Dermis microvascular lymphatic vessel endothelial cell (primary cell): ENCODE results near the gene TPPP3. TPM values are rescaled to one million over a fixed set of nuclear protein-coding genes. Genes with fewer than 3 reads are reported as not detected.

Experiments
- DNase-seq, 2 donors: peaks; one replicate each; pipeline versions ENCODE4 v3.0.0 to v3.0.0-alpha.2; 2010; ENCODE audit warnings: low read depth in 2 of 2
- total RNA-seq: library from RNA; depleted of rRNA; stranded (reverse); fragments of >200 nt; gene quantifications from 2 replicates; pipeline ENCODE4 v1.2.1, GENCODE V29; 2014

TPPP3 gene
- under 0.01 TPM in 2 replicates for total RNA-seq

DNA sequence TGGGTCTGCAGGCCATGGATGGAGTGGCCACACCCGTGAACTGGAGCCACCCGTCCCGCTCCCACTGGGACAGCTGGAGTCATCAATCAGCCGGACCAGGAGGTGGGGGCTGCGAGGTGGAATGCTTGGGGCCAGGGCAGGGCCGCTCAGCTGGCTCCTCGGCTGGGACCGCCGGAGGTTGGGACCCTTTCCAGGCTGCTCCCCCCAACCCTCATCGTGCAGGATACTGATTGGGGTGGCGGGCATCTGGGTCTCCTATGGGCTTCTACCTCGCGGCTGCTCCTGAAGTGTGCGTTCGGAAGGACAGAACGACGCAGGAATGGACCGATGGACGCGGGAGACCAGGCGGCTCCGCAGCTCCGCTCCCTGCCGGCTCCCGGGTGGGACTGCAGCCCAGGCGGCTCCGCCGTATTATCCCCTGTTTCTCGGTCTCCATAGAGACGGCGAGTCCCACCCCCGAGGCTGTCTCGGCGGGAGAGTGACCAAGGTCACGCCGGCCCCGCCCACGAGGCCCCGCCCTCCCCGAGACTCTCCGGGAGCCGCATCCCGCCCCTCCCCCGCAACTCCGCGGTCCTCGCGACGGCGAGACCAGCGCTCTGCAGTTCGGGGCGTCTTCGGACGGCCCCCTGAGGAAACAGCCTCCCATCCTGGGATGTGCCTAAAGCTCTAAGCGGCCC is at the start of gene TPPP3:
TPPP3 (minus strand) TSS at position 388 of the 677 bp plus-strand sequence. CDS start 2,387 bp downstream, outside the sequence.
- DNase-seq = peak; percentile 51 to 85

DNA sequence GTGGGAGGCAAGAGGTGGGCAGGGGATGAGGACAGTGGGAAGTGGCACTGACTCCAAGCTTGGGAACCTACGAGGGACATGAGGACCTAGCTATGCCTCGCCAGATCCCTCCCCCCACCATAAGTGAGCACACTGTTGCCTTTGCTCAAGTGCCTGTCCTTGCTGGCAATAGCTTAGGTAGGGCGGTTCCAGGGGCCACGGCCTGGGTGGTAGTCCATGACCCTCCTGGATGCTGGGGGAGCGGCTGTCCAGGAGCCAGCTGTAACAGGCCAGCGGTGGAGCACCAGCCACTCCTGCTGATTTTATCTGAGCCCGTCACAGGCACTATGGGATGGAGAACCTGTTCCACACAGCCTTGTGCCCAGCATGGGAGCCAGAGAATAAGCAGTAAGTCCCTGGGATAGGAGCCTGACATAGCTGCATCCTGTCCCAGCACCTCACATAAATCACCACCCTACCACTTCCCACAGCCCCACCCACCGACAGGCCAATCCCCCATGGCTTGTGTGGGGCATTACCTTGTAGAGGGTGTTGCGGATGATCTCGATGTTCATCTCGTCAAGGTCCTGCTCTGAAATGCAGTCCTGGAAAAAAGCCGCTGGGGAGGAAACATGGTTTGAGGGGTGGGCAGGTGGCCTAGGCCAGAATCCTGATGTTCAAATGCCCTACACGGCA is 49.4 kb upstream of the TPPP3 start:
- no peak for DNase-seq

DNA sequence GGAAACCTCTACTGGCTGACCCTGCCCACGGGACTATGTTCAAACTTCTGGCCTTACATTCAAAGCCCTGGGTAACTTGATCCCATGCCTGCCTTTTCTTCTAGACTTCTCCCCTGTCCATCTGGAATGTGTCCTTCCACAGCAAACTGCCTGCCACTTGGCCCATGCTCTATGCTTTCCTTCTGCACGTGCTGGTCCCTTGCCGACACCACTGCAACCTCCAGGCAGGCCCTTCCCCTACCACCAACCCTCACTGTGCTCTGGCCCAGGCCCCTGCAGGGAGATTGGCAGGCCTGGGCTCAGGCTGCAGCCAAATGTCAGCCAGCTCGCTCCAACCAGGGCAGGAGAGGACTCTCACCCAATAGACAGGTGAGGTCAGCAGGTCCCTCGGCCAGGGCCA is 48.6 kb upstream of the TPPP3 start:
- DNase-seq = no peak

DNA sequence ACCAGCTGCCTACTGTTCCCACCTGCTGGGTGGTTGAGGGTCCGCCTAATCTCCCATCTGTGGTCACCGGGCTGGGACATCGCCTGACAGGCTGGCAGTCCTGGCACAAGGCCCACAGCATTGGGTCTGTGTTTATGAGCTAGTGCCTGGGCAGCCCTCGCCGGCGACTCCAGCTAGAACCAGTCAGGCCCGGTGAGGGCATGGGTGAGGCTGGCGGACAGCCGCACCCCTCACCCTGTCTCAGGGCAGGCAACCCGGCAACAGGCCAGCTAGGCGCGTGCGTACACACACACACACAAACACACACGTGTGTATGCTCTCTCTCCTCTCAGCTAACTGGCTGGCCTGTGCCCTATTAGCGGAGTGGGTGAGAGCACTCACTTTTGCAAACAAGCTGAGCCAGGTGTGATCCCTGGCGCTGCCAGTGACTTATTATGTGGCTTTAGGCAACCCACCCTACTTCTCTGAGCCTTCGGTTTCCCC is 48.0 kb upstream of the TPPP3 start:
- DNase-seq = no peak

DNA sequence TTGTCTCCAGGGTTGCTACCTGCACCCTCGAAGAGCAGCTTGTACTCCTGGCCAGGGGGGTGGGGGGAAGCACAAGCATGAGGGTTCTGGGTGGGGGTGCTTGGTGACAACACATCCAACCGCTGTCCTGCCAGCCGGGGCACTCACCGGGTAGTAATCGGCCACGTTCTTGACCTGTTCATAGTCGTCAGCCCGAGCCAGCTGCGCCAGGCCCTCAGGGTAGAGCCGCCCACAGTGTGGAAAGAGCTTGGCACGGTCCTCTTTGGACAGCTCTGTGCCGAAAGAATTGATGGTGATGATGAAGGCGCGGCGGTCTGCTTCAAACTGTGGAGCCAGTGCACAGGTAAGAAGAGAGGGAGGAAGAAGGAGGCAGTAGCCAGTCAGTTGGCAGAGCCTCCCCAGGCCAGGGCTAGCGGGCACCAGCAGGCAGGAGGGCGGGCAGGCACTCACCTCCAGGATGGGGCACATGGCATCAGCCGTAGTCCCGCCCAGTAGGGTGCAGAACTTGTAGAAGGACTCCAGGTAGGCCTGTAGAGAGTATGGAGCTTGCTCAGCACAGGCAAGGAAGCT is 45.6 kb upstream of the TPPP3 start:
- no peak for DNase-seq

DNA sequence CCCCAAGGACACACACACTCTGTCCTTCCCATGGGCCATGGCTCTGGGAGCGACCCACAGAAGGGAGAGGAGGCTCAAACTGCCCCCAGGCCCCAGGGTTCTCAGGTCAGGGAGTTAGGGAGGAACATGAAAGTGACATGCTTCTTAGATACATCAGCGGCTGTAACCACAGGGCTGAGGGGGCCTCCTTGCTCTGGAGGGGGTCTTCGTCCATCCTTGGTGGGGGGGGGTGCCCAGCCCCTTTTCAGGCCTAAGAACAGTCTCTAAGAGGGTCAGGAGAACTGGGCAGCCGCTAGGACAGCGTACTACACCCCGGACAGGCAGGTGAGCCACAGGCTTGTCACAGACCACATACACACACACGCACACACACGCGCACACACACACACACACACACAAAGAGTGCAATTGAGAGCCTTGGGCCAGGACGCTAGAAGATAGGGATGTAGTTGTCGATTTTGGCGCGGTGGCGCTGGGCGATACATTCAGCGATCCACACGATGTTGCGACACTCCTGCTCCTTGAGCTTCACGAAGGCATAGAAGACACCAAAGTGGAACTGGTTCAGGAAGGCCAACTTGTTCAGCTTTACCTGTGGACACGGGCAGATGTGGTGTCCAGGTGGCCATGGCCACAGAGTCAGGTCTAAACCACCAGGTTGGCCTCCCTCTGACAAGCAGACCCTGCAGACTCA is 44.9 kb upstream of the TPPP3 start:
- DNase-seq = no peak

DNA sequence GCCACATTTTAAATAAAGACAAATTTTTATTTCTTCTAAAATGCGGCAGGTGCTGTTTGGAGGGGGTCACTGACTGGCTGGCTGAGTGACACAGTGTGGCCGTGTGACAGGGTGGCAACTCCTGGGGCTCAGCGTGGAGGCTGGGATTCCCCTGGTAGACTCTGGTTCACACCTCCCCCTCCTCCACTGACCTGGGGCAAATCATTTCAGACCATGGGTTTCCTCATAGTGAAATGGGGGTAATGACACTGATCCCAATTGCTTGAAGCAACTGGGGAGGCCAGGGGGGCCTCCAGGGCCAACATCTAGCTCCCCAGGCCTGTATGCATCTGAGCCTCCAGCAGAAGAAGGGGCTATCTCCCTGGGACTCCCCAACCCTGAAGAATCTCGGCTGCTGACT is 44.2 kb upstream of the TPPP3 start:
- DNase-seq = no peak

DNA sequence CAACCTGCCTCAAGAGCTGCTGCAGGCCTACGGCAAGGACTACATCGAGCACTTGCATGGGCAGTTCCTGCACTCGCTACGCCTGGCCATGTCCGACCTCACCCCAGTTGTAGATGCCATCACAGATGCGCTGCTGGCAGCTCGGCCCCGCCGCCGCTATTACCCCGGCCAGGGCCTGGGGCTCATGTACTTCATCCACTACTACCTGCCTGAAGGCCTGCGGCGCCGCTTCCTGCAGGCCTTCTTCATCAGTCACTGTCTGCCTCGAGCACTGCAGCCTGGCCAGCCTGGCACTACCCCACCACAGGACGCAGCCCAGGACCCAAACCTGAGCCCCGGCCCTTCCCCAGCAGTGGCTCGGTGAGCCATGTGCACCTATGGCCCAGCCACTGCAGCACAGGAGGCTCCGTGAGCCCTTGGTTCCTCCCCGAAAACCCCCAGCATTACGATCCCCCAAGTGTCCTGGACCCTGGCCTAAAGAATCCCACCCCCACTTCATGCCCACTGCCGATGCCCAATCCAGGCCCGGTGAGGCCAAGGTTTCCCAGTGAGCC is 43.4 kb upstream of the TPPP3 start:
- DNase-seq = no peak

DNA sequence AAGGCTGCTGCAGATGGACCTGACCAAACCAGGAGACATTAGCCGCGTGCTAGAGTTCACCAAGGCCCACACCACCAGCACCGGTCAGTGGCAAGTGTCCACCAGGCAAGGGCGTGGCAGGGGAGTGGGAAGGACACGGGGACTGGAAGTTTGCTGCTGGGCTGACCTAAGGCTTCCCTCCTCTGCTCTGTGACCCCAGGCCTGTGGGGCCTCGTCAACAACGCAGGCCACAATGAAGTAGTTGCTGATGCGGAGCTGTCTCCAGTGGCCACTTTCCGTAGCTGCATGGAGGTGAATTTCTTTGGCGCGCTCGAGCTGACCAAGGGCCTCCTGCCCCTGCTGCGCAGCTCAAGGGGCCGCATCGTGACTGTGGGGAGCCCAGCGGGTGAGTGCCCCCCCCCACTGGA is 42.5 kb upstream of the TPPP3 start:
- no peak for DNase-seq

DNA sequence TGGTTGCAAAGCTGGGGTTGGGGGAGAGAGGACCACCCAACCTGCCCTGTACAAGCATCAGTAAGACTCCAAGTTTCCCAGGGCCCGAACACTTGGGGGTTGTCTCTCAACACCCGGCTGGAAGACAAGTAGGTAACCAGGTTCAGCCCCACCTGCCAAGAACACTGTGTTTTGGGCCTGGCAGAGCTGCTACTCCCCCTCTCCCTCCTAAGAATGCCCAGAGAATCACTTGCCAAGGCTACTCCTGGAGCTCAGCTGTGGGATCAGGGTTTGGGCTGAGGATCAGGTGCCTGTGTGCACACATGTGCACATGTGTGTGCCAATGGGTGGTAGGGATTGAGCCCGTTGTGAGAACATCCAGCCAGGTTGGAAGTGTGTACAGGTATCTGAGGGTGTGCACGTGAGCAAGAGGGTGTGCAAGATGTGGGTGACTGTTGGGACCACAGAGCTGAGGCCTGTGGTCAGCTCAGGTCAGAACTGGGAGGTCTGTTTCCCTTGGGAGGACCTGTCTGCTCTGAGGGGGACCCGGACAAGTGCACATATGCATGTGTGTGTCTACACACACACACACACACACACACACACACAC is 39.9 kb upstream of the TPPP3 start:
- no peak for DNase-seq

DNA sequence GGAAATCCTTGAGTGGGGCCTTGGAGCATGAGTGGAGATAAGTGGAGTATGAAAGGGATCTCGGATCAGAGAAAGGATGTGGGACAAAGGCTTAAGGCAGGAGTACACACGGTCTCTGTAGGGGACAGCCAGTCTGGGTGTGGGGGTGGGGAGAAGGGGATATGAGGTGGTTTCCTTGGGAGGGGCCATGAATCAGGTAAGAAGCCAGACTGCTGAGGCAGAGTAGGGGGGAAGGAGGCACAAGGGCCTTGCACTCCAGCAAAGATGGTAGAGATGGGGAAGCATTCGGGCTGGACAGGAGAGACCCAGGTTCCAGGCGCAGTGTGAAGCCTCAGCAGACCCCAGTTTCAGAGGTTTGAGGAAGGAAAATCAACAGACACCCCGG is 39.2 kb upstream of the TPPP3 start:
- DNase-seq = no peak

DNA sequence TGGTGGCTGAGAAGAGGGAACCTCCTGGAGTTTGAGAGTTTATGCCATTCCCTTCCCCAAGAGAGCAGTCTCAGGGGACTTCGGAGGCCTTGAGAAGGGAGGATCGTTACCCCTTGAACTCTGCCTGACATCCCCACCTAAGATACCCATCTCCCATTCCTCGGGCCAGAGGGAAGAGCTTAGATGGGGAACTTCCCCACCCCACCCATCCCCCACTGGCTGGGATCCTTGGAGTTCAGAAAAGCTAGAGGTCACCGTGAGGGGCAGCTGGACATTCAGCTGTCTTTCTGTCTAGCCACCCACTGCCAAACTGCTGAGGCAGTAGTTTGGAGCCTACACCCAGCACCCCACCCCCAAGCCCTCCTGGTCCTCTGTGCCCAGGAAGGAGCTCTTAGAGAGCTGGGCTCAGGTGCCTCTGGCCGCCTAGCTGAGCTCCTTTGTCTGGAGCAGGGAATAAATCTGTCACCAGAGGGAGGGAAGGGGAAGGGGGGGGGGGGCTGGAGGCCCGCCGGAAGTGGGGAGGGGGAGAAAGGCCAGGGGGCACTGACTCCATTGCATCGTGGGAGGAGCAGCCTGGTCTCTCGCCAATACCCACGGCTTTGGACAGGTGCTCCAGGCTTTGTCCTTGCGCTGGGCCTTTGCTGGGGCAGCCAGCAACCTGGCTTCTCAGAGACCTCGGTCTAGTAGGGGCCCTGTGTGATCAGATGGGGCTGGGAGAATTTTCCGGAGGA is 38.6 kb upstream of the TPPP3 start:
- no peak for DNase-seq

DNA sequence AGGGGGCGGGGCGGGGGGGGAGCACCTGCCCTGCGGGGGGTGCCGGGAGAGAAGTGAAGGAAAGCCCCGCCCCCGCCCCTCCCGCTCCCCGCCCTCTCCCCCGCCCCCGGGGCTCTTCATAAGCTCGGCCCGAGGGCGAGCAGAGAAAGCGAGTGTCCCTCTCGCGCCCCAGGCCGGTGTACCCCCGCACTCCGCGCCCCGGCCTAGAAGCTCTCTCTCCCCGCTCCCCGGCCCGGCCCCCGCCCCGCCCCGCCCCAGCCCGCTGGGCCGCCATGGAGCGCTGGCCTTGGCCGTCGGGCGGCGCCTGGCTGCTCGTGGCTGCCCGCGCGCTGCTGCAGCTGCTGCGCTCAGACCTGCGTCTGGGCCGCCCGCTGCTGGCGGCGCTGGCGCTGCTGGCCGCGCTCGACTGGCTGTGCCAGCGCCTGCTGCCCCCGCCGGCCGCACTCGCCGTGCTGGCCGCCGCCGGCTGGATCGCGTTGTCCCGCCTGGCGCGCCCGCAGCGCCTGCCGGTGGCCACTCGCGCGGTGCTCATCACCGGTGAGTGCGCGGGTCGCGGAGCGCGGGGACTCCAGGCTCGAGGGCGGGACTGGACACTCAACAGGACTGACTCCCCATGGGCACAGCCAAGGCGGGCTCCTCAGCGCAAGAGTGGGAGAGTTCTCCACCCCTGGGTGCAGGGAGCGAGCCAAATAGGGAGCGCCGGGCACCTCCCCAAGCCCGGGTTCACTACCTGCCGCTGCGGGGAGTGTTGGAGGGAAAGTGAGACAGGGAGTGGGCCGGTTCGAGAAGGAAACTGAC is 37.9 kb upstream of the TPPP3 start, which contains the start of gene HSD11B2:
HSD11B2 (plus strand) TSS at position 145 of the 798 bp plus-strand sequence; CDS start at position 273, 128 bp downstream.
- peak in 1 of 2 donors; percentile 78 for DNase-seq

DNA sequence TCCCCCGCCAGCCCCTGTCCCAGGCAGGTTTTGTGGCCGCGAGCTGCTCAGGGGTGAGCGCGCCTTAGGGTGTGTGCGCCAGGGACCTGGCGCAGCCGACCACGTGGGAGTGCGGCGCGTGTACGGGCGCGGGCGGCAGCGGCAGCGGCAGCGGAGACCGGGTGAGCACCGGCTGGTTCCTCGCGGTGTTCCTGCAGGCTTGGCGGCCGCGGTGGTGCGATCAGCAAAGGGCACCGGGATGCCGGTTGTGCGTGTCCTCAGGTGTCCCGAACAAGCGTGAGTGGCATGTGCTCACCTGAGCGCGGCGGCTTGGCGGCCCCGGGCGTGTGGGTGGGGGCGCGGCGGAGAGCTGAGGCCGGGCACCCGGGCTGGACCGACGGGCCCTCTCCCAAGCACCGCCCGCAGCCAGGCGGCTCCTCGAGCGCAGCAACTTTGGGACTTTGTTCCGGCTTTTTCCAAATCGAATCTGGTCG is 37.2 kb upstream of the TPPP3 start:
- DNase-seq = peak in 1 of 2 donors; percentile 14

DNA sequence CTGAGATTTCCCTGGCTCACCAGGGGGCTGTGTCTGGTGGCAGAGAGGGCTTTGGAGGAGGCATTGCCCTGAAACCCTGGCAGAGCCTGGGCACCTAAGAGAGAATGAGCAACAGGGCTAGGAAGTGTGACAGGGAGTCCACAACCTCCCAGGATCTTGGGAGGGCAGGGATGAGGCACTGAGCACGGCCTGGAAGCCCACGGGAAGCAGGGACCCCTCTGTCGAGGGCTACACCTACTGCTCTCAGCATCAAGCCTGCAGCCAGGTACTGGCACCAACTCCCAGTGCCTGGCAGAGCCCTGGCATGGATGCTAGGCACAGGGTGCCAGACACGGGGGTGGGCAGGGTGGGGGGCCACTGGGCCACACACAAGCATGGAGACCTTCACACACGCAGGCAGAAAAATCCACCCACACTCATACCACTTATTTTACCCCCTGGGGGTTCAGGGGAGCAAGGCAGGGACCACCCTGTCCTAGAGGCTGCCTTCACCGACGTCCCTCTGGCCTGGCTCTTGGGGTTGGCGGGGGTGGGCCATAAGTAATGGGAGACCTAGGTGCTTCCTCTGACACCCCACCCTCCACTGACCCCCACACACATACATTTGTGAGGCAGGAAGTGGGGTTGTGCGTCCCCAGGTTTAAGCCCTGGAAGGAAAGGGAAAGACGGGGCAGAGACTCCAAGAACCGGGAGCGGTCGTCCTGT is 36.7 kb upstream of the TPPP3 start:
- DNase-seq = no peak

DNA sequence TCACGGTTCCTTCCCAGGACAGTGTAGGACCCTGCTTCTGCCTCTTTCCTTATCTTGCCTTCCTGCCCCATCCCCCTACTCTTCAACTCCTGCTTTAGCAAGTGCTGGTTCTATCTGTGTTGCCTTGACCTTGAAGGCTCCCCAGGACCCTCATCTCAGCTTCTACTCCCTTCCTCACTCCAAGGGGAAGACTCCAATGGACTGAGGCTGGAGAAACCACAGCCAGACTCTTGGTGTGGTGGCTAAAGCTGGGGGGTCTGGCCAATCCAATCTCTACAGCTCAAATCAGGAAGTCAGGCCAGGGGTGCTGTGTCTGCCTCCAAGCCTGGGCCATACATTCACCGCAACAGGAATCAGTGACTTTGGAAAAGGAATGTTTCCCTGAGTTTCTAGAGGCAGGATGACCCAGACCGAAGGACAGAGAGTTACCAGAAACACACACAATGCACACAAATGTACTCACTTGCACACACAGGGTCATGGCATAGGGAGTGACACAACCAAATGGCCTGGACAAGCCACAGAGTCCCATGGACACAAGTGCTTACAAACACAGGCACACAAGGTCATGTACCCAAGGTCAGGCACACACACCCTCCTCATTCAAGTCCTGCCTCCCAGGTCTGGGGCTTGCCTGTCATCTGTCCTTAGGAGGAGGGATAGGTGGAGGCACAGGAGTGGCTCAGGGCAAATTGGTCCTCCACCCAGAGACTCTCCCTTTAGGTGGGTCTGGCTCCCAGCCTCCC is 35.9 kb upstream of the TPPP3 start:
- DNase-seq = no peak

DNA sequence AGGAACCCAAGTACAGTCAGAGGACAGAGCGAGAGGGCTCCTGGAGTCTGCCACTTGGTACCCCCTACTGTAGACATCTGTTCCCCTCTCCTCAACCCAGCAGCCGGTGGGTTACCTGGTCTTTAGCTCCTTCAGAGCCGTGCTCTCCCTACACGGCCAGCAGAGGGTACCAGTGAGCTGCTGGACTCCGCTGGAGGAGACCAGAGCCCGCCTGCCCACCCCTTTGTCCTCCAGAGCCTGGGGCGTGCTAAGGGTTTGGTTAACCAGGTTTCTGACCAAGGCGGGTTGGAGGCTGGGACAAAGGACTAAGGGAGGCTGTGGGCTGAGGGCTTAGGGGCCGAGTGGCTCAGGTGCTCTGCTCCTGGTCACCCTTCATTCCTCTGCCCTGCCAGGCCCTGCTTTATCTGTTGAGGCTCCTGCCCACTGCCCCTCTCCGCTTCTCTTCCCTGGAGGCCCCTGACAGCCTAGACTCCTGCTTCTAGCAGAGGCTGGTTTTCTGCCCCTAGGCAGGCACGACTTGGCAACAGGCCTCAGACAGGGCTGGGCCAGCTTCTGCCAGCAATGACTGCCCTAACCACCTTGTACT is 34.9 kb upstream of the TPPP3 start:
- peak in 1 of 2 donors; percentile 69 for DNase-seq

DNA sequence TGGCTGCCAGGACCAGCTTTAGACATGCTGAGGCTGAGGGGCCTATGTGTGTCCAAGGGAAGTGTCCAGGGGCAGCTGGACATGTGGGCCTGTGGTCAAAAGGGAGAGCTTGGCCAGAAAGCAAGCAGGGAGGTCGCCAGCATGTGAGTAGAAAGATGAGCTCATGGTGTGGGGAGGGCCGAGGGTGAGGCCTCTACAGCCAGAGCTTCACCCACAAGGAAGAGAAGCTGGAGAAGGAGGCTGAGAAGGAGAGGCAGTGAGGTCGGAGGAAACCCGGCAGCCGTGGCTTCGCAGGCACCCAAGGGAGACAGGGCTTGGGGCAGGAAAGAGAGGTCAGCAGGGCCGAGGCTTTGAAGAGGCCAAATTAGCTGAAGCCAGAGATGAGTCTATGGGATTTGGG is 33.7 kb upstream of the TPPP3 start:
- no peak for DNase-seq
